ENCODE results near the gene ADAMTSL4. TPM values are rescaled to one million over a fixed set of nuclear protein-coding genes. Genes with fewer than 3 reads are reported as not detected.
"Not testable (repeated sequence)": the region's sequence is repeated elsewhere in the genome, so short reads cannot be mapped to it uniquely, and the experiment has no call there.

The ADAMTSL4 gene
- total RNA-seq, 4 donors from 2014 or later: 5.6 to 30.0 (median 10.7) TPM

GRCh38 chr1:150578272-150579109, 29.3 kb downstream of the ADAMTSL4 start:
- no peaks in the 10 kb centered on the region for H3K27me3 ChIP-seq
- intact Hi-C loops (cut with DNase I; ENCODE audit: low total_unique reads) (loop anchor here (1.0 kb wide), 5 partner anchors 10 to 399 kb away; partner anchors contain the start of genes ENSA and SETDB1), in situ Hi-C loops (cut with MboI; ENCODE audit: low sequenced_read_pairs in 4 of 4) (no loop called here)
- peak overlapping the region; percentile 67 to 98 (median 84) for H3K4me3 ChIP-seq
- ATAC-seq: peak; percentile 40 to 61
- peak; percentile 50 to 79 for DNase-seq
- H3K9me3 ChIP-seq: no peaks in the 10 kb centered on the region
- TF ChIP-seq, protein P1, sequence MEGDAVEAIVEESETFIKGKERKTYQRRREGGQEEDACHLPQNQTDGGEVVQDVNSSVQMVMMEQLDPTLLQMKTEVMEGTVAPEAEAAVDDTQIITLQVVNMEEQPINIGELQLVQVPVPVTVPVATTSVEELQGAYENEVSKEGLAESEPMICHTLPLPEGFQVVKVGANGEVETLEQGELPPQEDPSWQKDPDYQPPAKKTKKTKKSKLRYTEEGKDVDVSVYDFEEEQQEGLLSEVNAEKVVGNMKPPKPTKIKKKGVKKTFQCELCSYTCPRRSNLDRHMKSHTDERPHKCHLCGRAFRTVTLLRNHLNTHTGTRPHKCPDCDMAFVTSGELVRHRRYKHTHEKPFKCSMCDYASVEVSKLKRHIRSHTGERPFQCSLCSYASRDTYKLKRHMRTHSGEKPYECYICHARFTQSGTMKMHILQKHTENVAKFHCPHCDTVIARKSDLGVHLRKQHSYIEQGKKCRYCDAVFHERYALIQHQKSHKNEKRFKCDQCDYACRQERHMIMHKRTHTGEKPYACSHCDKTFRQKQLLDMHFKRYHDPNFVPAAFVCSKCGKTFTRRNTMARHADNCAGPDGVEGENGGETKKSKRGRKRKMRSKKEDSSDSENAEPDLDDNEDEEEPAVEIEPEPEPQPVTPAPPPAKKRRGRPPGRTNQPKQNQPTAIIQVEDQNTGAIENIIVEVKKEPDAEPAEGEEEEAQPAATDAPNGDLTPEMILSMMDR (IDR thresholded peaks at IDR 0.05 in 4 of 5, conservative IDR thresholded peaks at IDR 0.05 in 1 of 5): no peak
- peak; percentile 37 to 45 for TF ChIP-seq POLR2A (IDR thresholded peaks at IDR 0.05)
- peaks cover 28 to 32% of the 10 kb centered on the region in 2 donors for H3K4me1 ChIP-seq
- peak overlapping the region; percentile 100 for H3K27ac ChIP-seq
- H3K36me3 ChIP-seq: peaks cover 0 to 54% of the 10 kb centered on the region in 2 donors

- intact Hi-C loops (cut with DNase I; ENCODE audit: low total_unique reads) (loop anchor here (1.0 kb wide), 5 partner anchors 11 to 398 kb away; partner anchors contain the start of genes ENSA and SETDB1), in situ Hi-C loops (cut with MboI; ENCODE audit: low sequenced_read_pairs in 4 of 4) (no loop called here)
- H3K9me3 ChIP-seq: no peaks in the 10 kb centered on the region
- peaks cover 0 to 46% of the 10 kb centered on the region in 2 donors for H3K36me3 ChIP-seq
- peak; percentile 98 to 99 for TF ChIP-seq POLR2A (IDR thresholded peaks at IDR 0.05)
- TF ChIP-seq, protein P1 (IDR thresholded peaks at IDR 0.05 in 4 of 5, conservative IDR thresholded peaks at IDR 0.05 in 1 of 5): peak in 2 of 5 experiments; percentile 27 to 32
- peak; percentile 94 to 95 for DNase-seq
- peak within 1 kb of the TSS; percentile 67 to 98 (median 84) for H3K4me3 ChIP-seq
- peak within 1 kb of the TSS; percentile 100 for H3K27ac ChIP-seq
- peak; percentile 68 to 71 for ATAC-seq
- no peaks in the 10 kb centered on the region for H3K27me3 ChIP-seq
- H3K4me1 ChIP-seq: peaks cover 20 to 23% of the 10 kb centered on the region in 2 donors
Measured at GRCh38 chr1:150579110-150579944, 30.1 kb downstream of the ADAMTSL4 start, which contains the start of gene MCL1. Gene MCL1 (minus strand): TSS chr1:150579610. CDS start chr1:150579530, 80 bp downstream.

GRCh38 chr1:150579945-150580642, 30.9 kb downstream of the ADAMTSL4 start:
- intact Hi-C loops (cut with DNase I; ENCODE audit: low total_unique reads): loop anchor here (1.0 kb wide), 5 partner anchors 12 to 397 kb away; partner anchors contain the start of genes ENSA and SETDB1
- in situ Hi-C loops (cut with MboI; ENCODE audit: low sequenced_read_pairs in 4 of 4): no loop called here
- H3K27me3 ChIP-seq: no peaks in the 10 kb centered on the region
- peaks cover 14 to 16% of the 10 kb centered on the region in 2 donors for H3K4me1 ChIP-seq
- H3K9me3 ChIP-seq: no peaks in the 10 kb centered on the region
- H3K4me3 ChIP-seq: peak overlapping the region; percentile 53 to 98 (median 79)
- DNase-seq (no peak), ATAC-seq (peak; percentile 1 to 3)
- H3K36me3 ChIP-seq: peaks cover 0 to 38% of the 10 kb centered on the region in 2 donors
- peak overlapping the region; percentile 100 for H3K27ac ChIP-seq
- TF ChIP-seq, protein P1 (IDR thresholded peaks at IDR 0.05 in 4 of 5, conservative IDR thresholded peaks at IDR 0.05 in 1 of 5): no peak
- TF ChIP-seq POLR2A (IDR thresholded peaks at IDR 0.05): no peak

- in situ Hi-C loops (cut with MboI; ENCODE audit: low sequenced_read_pairs in 4 of 4); DNase-seq; H3K9me3 ChIP-seq; H3K4me3 ChIP-seq; ATAC-seq; H3K27me3 ChIP-seq; intact Hi-C loops (cut with DNase I; ENCODE audit: low total_unique reads): not testable (repeated sequence)
- Histone ChIP-seq H3K27ac (peak overlapping the region; percentile 5 to 100 (median 19)), H3K4me1 (peaks cover 7 to 12% of the 10 kb centered on the region in 2 donors), H3K36me3 (peaks cover 0 to 29% of the 10 kb centered on the region in 2 donors)
Measured at GRCh38 chr1:150580966-150581365, 31.8 kb downstream of the ADAMTSL4 start.

- H3K27ac ChIP-seq: peak overlapping the region; percentile 5 to 100 (median 19)
- H3K27me3 ChIP-seq; H3K4me3 ChIP-seq; DNase-seq; ATAC-seq; intact Hi-C loops (cut with DNase I; ENCODE audit: low total_unique reads); in situ Hi-C loops (cut with MboI; ENCODE audit: low sequenced_read_pairs in 4 of 4); H3K9me3 ChIP-seq: not testable (repeated sequence)
- H3K4me1 ChIP-seq: peaks cover 7 to 12% of the 10 kb centered on the region in 2 donors
- peaks cover 0 to 25% of the 10 kb centered on the region in 2 donors for H3K36me3 ChIP-seq
Measured at GRCh38 chr1:150581437-150581836, 32.2 kb downstream of the ADAMTSL4 start.

- DNase-seq; H3K4me3 ChIP-seq; intact Hi-C loops (cut with DNase I; ENCODE audit: low total_unique reads); in situ Hi-C loops (cut with MboI; ENCODE audit: low sequenced_read_pairs in 4 of 4); H3K27me3 ChIP-seq; H3K9me3 ChIP-seq; ATAC-seq: not testable (repeated sequence)
- Histone ChIP-seq H3K4me1 (peaks cover 7 to 12% of the 10 kb centered on the region in 2 donors), H3K36me3 (peaks cover 0 to 19% of the 10 kb centered on the region in 2 donors), H3K27ac (peak overlapping the region in 2 of 4 donors; percentile 11 to 18)
Measured at GRCh38 chr1:150581962-150582361, 32.8 kb downstream of the ADAMTSL4 start.

Data from gastrocnemius medialis (tissue), 4 donors.